Activated T-helper 17 cell treated with anti-CD3 and anti-CD28 coated beads, Interleukin-2, amount 50 U/mL, for 72 hours (primary cell): ENCODE data around the gene MAP4K1. TPM values are rescaled to one million over a fixed set of nuclear protein-coding genes. Genes with fewer than 3 reads are reported as not detected.

Experiments
- ATAC-seq: fragments of 150-1000 bp; cut with Tn5 transposase; replicated peaks from 2 replicates; pipeline ENCODE4 v1.10.0; 2021; ENCODE audit warnings: mild to moderate bottlenecking, moderate library complexity
- H3K27ac Mint-ChIP-seq: one replicate; pipeline ENCODE4 v1.8.0; 2022; ENCODE audit warnings: mixed read lengths
- H3K27me3 Mint-ChIP-seq: one replicate; pipeline ENCODE4 v1.8.0; 2022; ENCODE audit warnings: mixed read lengths
- H3K36me3 Mint-ChIP-seq: one replicate; pipeline ENCODE4 v1.8.0; 2022; ENCODE audit warnings: low read depth, mild to moderate bottlenecking, mixed read lengths
- H3K4me1 Mint-ChIP-seq: one replicate; pipeline ENCODE4 v1.8.0; 2022; ENCODE audit warnings: mixed read lengths
- H3K4me3 Mint-ChIP-seq: one replicate; pipeline ENCODE4 v1.8.0; 2022; ENCODE audit warnings: mild to moderate bottlenecking, mixed read lengths
- H3K9me3 Mint-ChIP-seq: one replicate; pipeline ENCODE4 v1.8.0; 2022; ENCODE audit warnings: mixed read lengths
- total RNA-seq, 2 donors: library from RNA; stranded (reverse); gene quantifications; one replicate each; pipeline ENCODE4 v1.2.3, GENCODE V29; 2022

The MAP4K1 gene
- 100 to 1,000 TPM; 310 to 354 TPM for total RNA-seq

DNA sequence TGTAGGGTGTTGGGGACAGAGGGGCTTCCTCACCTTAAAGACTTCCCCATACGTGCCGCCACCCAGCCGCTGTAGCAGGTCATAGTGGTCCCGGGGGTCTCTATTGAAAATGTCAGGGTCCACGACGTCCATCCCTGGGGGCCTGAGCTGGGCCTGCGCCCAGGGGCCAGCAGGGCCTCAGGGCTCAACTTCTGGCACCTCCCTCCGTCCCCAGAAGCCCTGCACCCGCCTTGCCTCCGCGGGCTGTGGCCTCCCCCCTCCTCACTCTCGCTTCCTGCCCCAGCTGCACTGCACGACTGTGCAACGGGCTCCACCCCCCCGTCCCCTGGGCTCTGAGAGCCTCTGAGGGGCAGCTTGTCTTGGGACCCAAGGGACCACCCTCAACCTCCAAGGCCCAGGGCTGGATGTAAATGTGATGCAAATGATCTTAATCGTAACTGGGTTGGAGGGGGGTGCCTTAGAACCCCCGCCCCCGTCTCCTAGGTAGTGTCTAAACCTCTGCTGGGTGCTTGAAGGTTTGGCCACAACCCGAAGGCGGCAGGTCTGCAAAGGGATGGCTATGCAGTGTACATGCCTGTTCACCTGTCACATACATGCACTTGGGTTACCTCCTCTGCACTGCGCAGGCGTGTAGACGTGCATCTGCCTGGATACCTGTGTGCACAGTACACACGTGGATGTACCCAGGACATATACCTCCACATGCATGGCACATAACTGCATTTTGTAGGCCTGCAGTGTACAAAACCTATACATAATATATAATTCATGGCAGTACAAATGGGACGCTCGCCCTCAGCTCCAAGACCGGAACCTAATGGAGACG, at the start of gene MAP4K1:
MAP4K1 (minus strand) TSS at position 190 of the 826 bp plus-strand sequence; CDS start at position 132, 58 bp downstream.
- no peaks in the 10 kb centered on the region for H3K27me3 Mint-ChIP-seq
- ATAC-seq: peak; percentile 77
- H3K4me1 Mint-ChIP-seq: peaks cover 38% of the 10 kb centered on the region
- H3K36me3 Mint-ChIP-seq: peaks cover 90% of the 10 kb centered on the region
- peak within 1 kb of the TSS; percentile 97 for H3K27ac Mint-ChIP-seq
- peak within 1 kb of the TSS; percentile 98 for H3K4me3 Mint-ChIP-seq
- H3K9me3 Mint-ChIP-seq: no peaks in the 10 kb centered on the region

DNA sequence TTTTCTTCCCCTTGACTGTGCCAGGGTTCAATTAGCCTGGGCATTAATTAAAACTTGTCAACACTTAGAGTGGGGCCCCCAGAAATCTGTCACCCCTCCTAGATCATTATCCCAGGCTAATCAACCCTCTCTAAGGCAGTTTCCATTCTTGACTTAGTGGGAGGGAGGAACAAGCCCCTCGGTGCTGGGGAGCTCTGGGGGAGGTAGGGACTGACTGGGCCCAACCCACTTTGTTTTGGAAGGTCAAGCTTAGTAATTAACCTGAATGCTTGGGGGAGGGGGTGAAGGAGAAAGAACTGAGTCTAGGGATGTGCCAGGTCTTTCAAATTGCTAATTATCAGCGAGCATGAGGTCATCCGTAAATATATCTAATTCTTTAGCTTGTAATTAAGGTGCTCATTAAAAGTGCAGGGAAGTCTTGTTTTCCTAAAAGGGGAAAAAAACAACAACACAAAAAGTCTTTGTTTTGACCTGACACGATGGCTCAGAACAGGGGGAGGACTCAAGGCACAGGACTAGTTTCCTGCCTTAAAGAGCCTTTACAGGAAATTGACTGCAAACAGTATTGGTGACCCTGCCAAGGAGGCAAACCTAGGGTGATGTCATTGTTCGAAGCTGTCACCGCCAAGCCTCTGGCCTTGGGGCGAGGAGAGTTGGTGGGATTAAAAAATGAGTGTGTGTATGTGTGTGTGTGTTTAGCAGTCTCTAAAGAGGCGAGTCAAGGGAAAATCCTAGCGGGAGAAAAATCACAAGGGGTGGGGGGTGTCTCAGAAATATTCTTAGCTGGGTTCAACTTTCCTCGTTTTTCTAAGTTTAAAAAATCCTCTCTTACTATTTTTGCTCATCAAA, 49.1 kb upstream of the MAP4K1 start:
- ATAC-seq: peak; percentile 94
- Mint-ChIP-seq H3K27me3 (no peaks in the 10 kb centered on the region), H3K27ac (peak overlapping the region; percentile 55), H3K4me1 (peaks cover 44% of the 10 kb centered on the region), H3K9me3 (no peaks in the 10 kb centered on the region), H3K36me3 (peaks cover 55% of the 10 kb centered on the region), H3K4me3 (peak overlapping the region; percentile 42)

DNA sequence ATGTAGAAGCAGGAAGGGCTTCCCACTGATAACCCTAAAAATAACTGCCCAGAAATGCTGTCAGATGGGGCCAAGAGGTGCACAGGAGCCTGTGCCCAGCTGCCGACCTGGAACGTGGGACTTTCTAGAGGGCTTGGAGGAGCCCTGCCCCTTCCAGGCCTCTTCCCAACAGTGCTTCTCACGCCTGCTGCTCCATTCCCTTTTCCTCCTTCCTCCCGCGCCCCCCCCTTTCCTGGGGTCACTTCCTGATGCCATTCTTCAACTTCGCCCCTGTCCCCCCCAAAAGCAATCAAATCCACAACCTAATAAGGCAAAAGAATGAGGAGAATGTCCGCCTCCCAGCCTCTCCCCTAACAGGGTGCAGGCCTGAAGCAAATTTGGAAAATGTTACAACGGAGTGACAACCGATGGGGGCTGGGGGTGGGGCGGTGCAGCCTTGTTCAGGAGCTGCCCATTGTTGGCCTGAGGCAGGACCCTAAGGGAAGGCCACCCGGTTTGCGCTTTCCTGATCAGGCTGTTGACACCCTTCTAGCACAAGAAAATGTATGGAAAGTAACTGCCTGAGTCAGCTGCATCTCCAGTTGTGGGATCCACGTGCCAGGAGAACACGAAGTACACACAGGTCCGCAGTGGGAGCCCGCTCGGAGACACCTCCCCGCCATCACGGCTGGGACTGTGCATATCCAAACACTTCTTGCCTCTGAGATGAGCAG, 48.4 kb upstream of the MAP4K1 start:
- H3K36me3 Mint-ChIP-seq: peaks cover 60% of the 10 kb centered on the region
- no peak for ATAC-seq
- H3K4me1 Mint-ChIP-seq: peaks cover 44% of the 10 kb centered on the region
- no peaks in the 10 kb centered on the region for H3K9me3 Mint-ChIP-seq
- no peaks in the 10 kb centered on the region for H3K27me3 Mint-ChIP-seq
- peak overlapping the region; percentile 42 for H3K4me3 Mint-ChIP-seq
- peak overlapping the region; percentile 55 for H3K27ac Mint-ChIP-seq

DNA sequence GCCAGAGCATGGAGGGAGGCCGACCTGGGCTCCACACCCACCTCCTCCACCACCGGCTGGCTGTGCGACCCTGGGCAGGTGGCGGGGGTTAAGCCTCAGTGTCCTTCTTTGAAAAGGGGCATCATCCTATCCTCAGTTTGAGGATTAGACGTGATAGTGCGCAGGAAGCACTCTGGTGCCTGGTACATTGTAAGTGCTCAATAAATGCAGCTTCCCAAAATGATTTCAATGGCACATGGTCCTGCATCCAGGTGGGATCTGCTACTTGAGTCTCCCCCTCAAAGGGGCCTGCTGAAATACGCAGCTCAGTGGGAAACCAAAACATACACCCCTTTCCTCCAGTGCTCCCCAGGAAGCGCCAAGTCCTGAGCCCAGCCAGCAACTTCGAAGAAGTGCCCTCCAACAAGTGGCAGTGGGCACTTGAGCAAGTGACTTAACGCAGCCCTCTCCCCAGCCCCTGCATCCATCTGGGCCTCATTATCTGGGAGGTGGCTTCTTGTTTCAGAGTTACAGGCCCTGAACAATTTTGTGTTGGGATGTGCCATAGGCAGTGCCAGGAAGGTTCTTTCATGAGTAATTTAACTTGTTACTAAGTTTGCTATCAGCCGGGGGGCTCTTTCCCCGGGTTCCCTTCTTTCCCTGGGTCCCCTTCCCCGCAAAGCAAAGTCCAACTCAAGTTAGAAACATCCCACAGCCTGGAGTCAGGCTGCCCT, 47.6 kb upstream of the MAP4K1 start:
- Mint-ChIP-seq H3K27me3 (no peaks in the 10 kb centered on the region), H3K9me3 (no peaks in the 10 kb centered on the region), H3K27ac (peak overlapping the region; percentile 55), H3K36me3 (peaks cover 68% of the 10 kb centered on the region), H3K4me1 (peaks cover 49% of the 10 kb centered on the region), H3K4me3 (no peak overlapping the region)
- no peak for ATAC-seq

DNA sequence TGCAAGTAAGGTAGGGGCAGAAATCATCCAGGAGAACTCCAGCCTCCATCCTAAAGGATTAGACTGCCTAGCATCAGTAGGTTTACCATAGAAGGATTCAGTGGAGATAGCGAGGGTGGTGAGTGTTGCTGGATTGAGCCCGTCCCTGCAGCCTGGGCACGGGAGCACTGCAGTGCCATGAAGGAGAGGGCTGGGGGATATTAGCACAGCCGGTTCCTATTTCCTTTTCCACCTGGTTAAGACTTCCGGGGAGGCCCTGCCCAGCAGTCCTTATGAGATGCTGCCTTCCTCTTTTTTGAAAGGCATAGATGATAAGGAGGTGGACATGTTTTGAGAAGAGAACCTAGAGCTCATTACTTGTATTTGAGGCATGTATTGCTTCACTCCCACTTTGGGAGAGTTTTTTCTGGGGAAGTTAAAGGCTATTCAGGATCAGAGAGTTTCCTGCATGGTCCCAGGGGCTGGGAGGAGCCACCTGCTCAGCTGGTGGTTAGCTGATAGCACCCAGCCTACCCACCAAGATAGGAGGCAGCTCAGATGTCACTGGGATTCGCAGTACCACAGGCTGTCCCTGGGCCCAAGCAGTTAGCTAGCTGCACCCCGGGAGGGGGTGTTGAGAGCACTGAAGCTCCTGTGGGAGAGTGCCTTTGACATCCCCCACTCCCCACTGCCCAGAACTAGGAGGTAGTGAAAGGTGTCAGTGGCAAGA, 46.9 kb upstream of the MAP4K1 start:
- no peaks in the 10 kb centered on the region for H3K9me3 Mint-ChIP-seq
- peak overlapping the region; percentile 61 for H3K27ac Mint-ChIP-seq
- H3K36me3 Mint-ChIP-seq: peaks cover 67% of the 10 kb centered on the region
- no peak overlapping the region for H3K4me3 Mint-ChIP-seq
- H3K27me3 Mint-ChIP-seq: no peaks in the 10 kb centered on the region
- peaks cover 43% of the 10 kb centered on the region for H3K4me1 Mint-ChIP-seq
- no peak for ATAC-seq

DNA sequence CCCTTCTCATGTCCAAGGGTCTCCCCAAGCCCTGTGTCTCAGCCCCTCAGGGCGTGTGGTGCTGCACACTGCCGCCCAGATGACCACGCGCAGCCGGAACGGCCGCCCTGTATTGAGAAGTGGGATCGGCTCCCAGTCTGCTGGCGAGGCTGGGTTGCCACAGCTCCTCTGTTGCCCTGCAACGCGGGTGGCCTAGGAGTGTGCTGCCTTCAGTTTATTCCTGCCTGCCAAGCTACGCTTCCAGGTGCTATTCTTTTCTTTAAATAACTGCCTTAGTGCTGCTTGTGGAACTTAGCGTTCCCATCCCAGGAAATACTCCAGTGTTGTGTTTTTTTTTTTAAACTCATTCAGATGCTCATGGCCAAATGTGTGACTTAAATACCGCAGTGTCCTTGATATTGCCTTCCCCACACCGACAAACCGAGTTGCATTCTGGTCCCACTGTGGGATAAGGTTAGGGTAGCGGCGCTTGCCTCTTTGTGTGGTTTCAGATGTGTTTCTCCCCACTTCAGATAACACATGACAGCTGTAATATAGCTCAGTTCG, 46.3 kb upstream of the MAP4K1 start:
- H3K27me3 Mint-ChIP-seq: no peaks in the 10 kb centered on the region
- peaks cover 64% of the 10 kb centered on the region for H3K36me3 Mint-ChIP-seq
- H3K4me1 Mint-ChIP-seq: peaks cover 36% of the 10 kb centered on the region
- H3K27ac Mint-ChIP-seq: peak overlapping the region; percentile 61
- H3K4me3 Mint-ChIP-seq: no peak overlapping the region
- H3K9me3 Mint-ChIP-seq: no peaks in the 10 kb centered on the region
- no peak for ATAC-seq

DNA sequence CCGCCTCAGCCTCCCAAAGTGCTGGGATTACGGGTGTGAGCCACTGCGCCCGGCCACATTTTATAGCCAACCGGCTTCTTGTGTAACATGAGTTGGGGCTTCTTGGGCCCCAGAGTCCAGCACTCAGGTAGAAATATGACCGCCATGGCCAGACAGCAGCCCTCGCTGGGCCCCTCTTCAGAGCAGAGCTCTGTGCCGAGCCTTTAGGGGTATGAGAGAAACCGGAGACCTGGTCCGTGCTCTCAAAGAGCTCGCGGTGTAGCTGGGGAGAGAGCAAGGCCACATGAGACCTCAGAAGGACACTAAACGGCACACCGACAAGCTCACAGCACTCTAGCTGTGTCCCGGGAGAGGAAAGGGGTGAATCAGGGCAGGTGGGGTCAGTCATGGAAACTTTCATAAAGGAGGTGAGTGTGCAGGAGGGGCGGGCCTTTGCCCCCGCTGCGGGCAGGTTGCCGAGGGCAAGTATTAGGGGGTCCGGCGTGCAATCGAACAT, 45.5 kb upstream of the MAP4K1 start:
- H3K27me3 Mint-ChIP-seq: no peaks in the 10 kb centered on the region
- H3K27ac Mint-ChIP-seq: peak overlapping the region; percentile 67
- no peak for ATAC-seq
- no peak overlapping the region for H3K4me3 Mint-ChIP-seq
- peaks cover 32% of the 10 kb centered on the region for H3K4me1 Mint-ChIP-seq
- no peaks in the 10 kb centered on the region for H3K9me3 Mint-ChIP-seq
- H3K36me3 Mint-ChIP-seq: peaks cover 61% of the 10 kb centered on the region

DNA sequence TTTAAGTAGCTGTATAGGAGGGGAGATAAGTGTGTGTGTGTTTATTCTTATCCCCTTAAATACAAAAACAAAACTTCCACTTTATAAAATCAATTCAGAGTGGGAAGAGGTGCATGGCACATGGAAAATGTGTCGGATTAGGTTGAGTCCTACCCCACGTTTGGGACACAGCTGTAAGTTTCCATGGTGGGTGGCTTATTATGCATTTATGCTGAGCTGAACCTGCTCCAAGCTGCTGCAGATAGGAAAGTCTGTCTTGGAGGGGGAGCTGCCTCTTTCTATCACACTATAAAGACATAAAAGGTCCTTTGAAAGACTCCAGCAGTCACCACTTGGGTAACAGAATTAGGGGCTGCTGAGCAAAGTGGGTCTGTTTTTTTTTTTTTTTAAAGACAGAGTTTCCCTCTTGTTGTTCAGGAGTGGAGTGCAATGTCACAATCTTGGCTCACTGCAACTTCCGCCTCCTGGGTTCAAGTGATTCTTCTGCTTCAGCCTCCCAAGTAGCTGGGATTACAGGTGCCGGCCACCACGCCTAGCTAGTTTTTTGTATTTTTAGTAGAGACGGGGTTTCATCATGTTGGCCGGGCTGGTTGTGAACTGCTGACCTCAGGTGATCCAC, 44.9 kb upstream of the MAP4K1 start:
- Mint-ChIP-seq H3K9me3 (no peaks in the 10 kb centered on the region), H3K36me3 (peaks cover 61% of the 10 kb centered on the region), H3K4me1 (peaks cover 38% of the 10 kb centered on the region), H3K4me3 (peak overlapping the region; percentile 11), H3K27me3 (no peaks in the 10 kb centered on the region), H3K27ac (peak overlapping the region; percentile 67)
- no peak for ATAC-seq

DNA sequence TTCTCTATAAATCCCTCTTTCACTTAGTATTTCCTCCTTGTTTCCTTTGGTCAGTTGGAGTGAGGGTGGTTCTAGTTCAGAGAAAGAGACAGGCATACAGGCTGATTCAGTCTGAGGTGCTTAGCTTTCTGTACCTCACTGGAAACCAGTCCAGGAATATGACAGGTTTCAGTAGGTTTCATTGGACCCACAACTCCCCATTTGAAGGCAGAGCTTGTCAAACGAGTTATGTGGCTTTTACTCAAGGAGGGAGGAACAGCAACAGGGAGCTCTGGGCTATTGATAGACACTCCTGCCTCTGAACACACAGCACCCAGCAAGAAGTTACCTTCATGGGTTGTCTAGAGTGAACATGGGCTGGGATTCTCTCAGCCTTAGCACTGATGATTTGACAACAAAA, 44.2 kb upstream of the MAP4K1 start:
- ATAC-seq: no peak
- Mint-ChIP-seq H3K27ac (peak overlapping the region; percentile 46), H3K27me3 (no peaks in the 10 kb centered on the region), H3K36me3 (peaks cover 62% of the 10 kb centered on the region), H3K4me1 (peaks cover 39% of the 10 kb centered on the region), H3K4me3 (peak overlapping the region; percentile 11), H3K9me3 (no peaks in the 10 kb centered on the region)

DNA sequence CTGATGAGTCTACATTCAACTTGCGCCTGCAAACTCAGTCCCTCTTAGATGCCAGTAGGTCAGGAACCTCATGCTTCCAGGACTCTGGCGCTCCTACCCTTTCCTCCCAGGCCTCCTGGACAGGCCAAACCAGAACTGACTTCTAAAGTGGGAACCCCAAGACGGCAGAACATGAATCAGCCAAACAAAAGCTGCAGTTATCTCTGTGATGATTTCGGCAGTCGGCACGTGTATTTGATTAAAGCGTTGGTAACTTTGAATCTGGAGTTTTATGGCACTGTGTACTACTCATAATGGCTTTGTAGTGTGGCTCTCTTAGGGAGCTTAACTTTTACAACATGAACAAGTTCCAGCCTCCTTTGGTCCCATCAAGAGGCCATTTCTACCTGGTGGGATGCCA, 43.4 kb upstream of the MAP4K1 start:
- Mint-ChIP-seq H3K27ac (peak overlapping the region; percentile 20), H3K27me3 (no peaks in the 10 kb centered on the region), H3K36me3 (peaks cover 66% of the 10 kb centered on the region), H3K4me1 (peaks cover 37% of the 10 kb centered on the region), H3K4me3 (no peak overlapping the region), H3K9me3 (no peaks in the 10 kb centered on the region)
- no peak for ATAC-seq

DNA sequence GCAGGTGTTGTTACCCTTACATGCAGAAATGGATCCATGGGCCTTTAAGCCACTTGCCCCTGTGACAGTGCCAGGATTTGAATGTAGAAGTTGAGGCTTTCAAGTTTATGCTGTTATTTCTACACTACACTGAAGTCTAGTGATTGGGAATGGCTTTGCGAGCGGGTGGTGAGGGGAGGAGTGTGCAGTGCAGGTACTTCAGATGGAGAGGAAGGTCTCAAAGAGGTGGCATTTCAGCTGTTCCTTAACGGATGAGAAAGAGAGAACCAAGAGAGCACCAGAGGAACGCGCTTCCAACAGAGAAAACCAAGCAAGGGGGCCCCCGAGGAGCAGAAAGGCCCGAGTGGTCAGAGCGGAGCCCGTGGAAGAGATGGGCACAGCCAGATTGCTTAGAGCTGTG, 43.0 kb upstream of the MAP4K1 start:
- no peak for ATAC-seq
- H3K27ac Mint-ChIP-seq: peak overlapping the region; percentile 20
- H3K36me3 Mint-ChIP-seq: peaks cover 70% of the 10 kb centered on the region
- H3K4me3 Mint-ChIP-seq: no peak overlapping the region
- H3K27me3 Mint-ChIP-seq: no peaks in the 10 kb centered on the region
- H3K4me1 Mint-ChIP-seq: peaks cover 38% of the 10 kb centered on the region
- H3K9me3 Mint-ChIP-seq: no peaks in the 10 kb centered on the region

DNA sequence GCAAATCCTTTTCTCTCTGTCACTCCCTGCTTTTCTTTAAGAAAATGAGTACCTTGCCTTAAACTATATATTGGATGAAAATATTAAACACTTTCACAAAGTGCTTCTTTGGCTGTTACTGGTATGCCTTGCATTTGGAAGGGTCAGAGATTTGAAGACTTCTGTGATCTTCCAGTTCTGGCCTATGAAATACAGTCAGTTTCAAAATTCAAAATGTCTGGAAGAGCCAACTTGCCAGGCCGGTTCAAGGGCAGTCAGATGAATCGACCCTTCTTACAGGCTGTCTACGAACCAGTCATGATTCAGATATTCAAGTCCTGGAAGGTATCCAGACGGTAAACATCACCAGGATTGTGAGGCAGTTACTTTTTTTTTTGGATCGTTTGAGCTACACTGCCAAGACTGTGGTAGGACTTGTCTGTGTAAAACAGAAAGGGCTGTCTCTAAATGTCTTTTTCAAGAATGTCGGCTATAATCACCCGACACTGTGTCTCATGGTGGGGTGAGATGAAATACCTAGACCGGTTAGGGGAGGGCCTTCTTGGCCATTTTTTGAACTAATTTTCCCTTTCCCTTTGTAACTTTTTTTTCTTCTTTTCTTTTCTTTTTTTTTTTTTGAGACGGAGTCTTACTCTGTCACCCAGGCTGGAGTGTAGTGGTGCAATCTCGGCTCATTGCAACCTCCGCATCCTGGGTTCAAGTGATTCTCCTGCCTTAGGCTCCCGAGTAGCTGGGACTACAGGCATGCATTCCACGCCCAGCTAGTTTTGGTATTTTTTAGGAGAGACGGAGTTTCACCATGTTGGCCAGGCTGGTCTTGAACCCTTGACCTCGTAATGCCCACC, 40.9 kb upstream of the MAP4K1 start:
- Mint-ChIP-seq H3K27me3 (no peaks in the 10 kb centered on the region), H3K4me1 (peaks cover 46% of the 10 kb centered on the region), H3K27ac (peak overlapping the region; percentile 99), H3K9me3 (no peaks in the 10 kb centered on the region), H3K4me3 (peak overlapping the region; percentile 86), H3K36me3 (peaks cover 82% of the 10 kb centered on the region)
- no peak for ATAC-seq
